ENCODE data around the gene TOP3B. TPM values are rescaled to one million over a fixed set of nuclear protein-coding genes. Genes with fewer than 3 reads are reported as not detected.
A peak's percentile ranks its signal among the peaks of the same experiment; 100 is the strongest.
"Not testable (repeated sequence)": the region's sequence is repeated elsewhere in the genome, so short reads cannot be mapped to it uniquely, and the experiment has no call there.

Gene TOP3B
- total RNA-seq, 1 donor from 2014 or later, result 83.5 TPM

GRCh38 chr22:21943571-21944448 lies 38.8 kb downstream of the TOP3B start:
- H3K27me3 Mint-ChIP-seq (ENCODE audit: unreplicated experiment), result peaks cover 11% of the 10 kb centered on the region
- no peak for DNase-seq
- peaks cover 24% of the 10 kb centered on the region for H3K9me3 Mint-ChIP-seq (ENCODE audit: unreplicated experiment)
- H3K4me1 Mint-ChIP-seq (ENCODE audit: low read depth, unreplicated experiment), result peaks cover 50% of the 10 kb centered on the region
- H3K36me3 Mint-ChIP-seq (ENCODE audit: unreplicated experiment), result peaks cover 5% of the 10 kb centered on the region
- TF ChIP-seq CTCF (IDR thresholded peaks at IDR 0.05; ENCODE audit: partially characterized antibody, unreplicated experiment), result no peak
- no peak overlapping the region for H3K4me3 Mint-ChIP-seq (ENCODE audit: unreplicated experiment)
- H3K27ac Mint-ChIP-seq (ENCODE audit: unreplicated experiment), result no peak overlapping the region

- Mint-ChIP-seq H3K9me3 (ENCODE audit: unreplicated experiment) (peaks cover 33% of the 10 kb centered on the region), H3K4me1 (ENCODE audit: low read depth, unreplicated experiment) (peaks cover 53% of the 10 kb centered on the region), H3K4me3 (ENCODE audit: unreplicated experiment) (no peak overlapping the region), H3K27ac (ENCODE audit: unreplicated experiment) (no peak overlapping the region), H3K36me3 (ENCODE audit: unreplicated experiment) (peaks cover 5% of the 10 kb centered on the region), H3K27me3 (ENCODE audit: unreplicated experiment) (peaks cover 22% of the 10 kb centered on the region)
- no peak for DNase-seq
- no peak for TF ChIP-seq CTCF (IDR thresholded peaks at IDR 0.05; ENCODE audit: partially characterized antibody, unreplicated experiment)
Measured at GRCh38 chr22:21942407-21943343, 39.9 kb downstream of the TOP3B start.

GRCh38 chr22:21941921-21942320 lies 40.7 kb downstream of the TOP3B start:
- H3K27ac Mint-ChIP-seq (ENCODE audit: unreplicated experiment), result no peak overlapping the region
- H3K36me3 Mint-ChIP-seq (ENCODE audit: unreplicated experiment), result peaks cover 5% of the 10 kb centered on the region
- DNase-seq, result no peak
- H3K27me3 Mint-ChIP-seq (ENCODE audit: unreplicated experiment), result peaks cover 24% of the 10 kb centered on the region
- TF ChIP-seq CTCF (IDR thresholded peaks at IDR 0.05; ENCODE audit: partially characterized antibody, unreplicated experiment), result no peak
- H3K9me3 Mint-ChIP-seq (ENCODE audit: unreplicated experiment), result peaks cover 34% of the 10 kb centered on the region
- H3K4me1 Mint-ChIP-seq (ENCODE audit: low read depth, unreplicated experiment), result peaks cover 52% of the 10 kb centered on the region
- H3K4me3 Mint-ChIP-seq (ENCODE audit: unreplicated experiment), result no peak overlapping the region

- Mint-ChIP-seq H3K4me1 (ENCODE audit: low read depth, unreplicated experiment) (peaks cover 55% of the 10 kb centered on the region), H3K36me3 (ENCODE audit: unreplicated experiment) (peaks cover 5% of the 10 kb centered on the region), H3K4me3 (ENCODE audit: unreplicated experiment) (peak overlapping the region; percentile 25), H3K27me3 (ENCODE audit: unreplicated experiment) (peaks cover 26% of the 10 kb centered on the region), H3K9me3 (ENCODE audit: unreplicated experiment) (peaks cover 37% of the 10 kb centered on the region), H3K27ac (ENCODE audit: unreplicated experiment) (peak overlapping the region; percentile 98)
- no peak for TF ChIP-seq CTCF (IDR thresholded peaks at IDR 0.05; ENCODE audit: partially characterized antibody, unreplicated experiment)
- DNase-seq, result no peak
Measured at GRCh38 chr22:21940521-21940920, 42.1 kb downstream of the TOP3B start.

- Mint-ChIP-seq H3K9me3 (ENCODE audit: unreplicated experiment) (peaks cover 37% of the 10 kb centered on the region), H3K4me1 (ENCODE audit: low read depth, unreplicated experiment) (peaks cover 51% of the 10 kb centered on the region), H3K4me3 (ENCODE audit: unreplicated experiment) (peak overlapping the region; percentile 78), H3K27ac (ENCODE audit: unreplicated experiment) (peak overlapping the region; percentile 98), H3K27me3 (ENCODE audit: unreplicated experiment) (peaks cover 24% of the 10 kb centered on the region)
- not testable (repeated sequence) for DNase-seq; H3K36me3 Mint-ChIP-seq (ENCODE audit: unreplicated experiment)
Measured at GRCh38 chr22:21939935-21940334, 42.7 kb downstream of the TOP3B start.

All from glutamatergic neuron (in vitro differentiated cells).